H9 (cell line): ENCODE results near the gene FMN1. TPM values are rescaled to one million over a fixed set of nuclear protein-coding genes. Genes with fewer than 3 reads are reported as not detected.

Experiments
- DNase-seq: peaks from one replicate; pipeline ENCODE4 v3.0.0-alpha.2; 2017
- H2AFZ ChIP-seq: one replicate; pipeline ENCODE4 v1.6.1; 2013; ENCODE audit warnings: mild to moderate bottlenecking, low read length, control low read depth, moderate library complexity
- H2AK5ac ChIP-seq: 2 replicates; pipeline ENCODE4 v1.6.1; 2013; ENCODE audit warnings: low read length, control low read depth, mixed read lengths; ENCODE audit not compliant: insufficient read length
- H2BK120ac ChIP-seq: one replicate; pipeline ENCODE4 v1.6.1; 2013; ENCODE audit warnings: low read depth, mild to moderate bottlenecking, low read length, control low read depth, inconsistent platforms; ENCODE audit not compliant: poor library complexity, severe bottlenecking
- H2BK12ac ChIP-seq: 2 replicates; pipeline ENCODE4 v1.6.1; 2013; ENCODE audit warnings: low read length, control low read depth, mixed read lengths, low read depth; ENCODE audit not compliant: insufficient read length
- H2BK15ac ChIP-seq: 2 replicates; pipeline ENCODE4 v1.6.1; 2013; ENCODE audit warnings: low read depth, low read length, control low read depth
- H2BK20ac ChIP-seq: one replicate; pipeline ENCODE4 v1.6.1; 2013; ENCODE audit warnings: low read depth, mild to moderate bottlenecking, low read length, control low read depth, inconsistent platforms; ENCODE audit not compliant: poor library complexity, severe bottlenecking
- H2BK5ac ChIP-seq: 2 replicates; pipeline ENCODE4 v1.6.1; 2013; ENCODE audit warnings: low read length, control low read depth, mixed read lengths; ENCODE audit not compliant: insufficient read length
- H3K14ac ChIP-seq: 2 replicates; pipeline ENCODE4 v1.6.1; 2013; ENCODE audit warnings: low read length, control low read depth; ENCODE audit not compliant: insufficient read depth
- H3K18ac ChIP-seq: 2 replicates; pipeline ENCODE4 v1.6.1; 2013; ENCODE audit warnings: low read depth, mild to moderate bottlenecking, mixed read lengths, low read length, control low read depth; ENCODE audit not compliant: insufficient read length
- H3K23ac ChIP-seq: 2 replicates; pipeline ENCODE4 v1.6.1; 2013; ENCODE audit warnings: low read length, control low read depth, mixed read lengths, low read depth; ENCODE audit not compliant: insufficient read length
- H3K23me2 ChIP-seq: 2 replicates; pipeline ENCODE4 v1.6.1; 2013; ENCODE audit warnings: low read depth, mild to moderate bottlenecking, mixed read lengths, low read length, control low read depth; ENCODE audit not compliant: insufficient read length, poor library complexity, severe bottlenecking
- H3K27ac ChIP-seq: 2 replicates; pipeline ENCODE4 v1.5.1; 2013; ENCODE audit warnings: low read length, control low read depth, mixed read lengths, low read depth; ENCODE audit not compliant: insufficient read length
- H3K27me3 ChIP-seq: 2 replicates; pipeline ENCODE4 v1.6.1; 2013; ENCODE audit warnings: low read length, control low read depth, inconsistent platforms; ENCODE audit not compliant: insufficient read depth
- H3K4ac ChIP-seq: 2 replicates; pipeline ENCODE4 v1.6.1; 2013; ENCODE audit warnings: low read depth, mild to moderate bottlenecking, control low read depth, inconsistent platforms, low read length, moderate library complexity
- H3K4me1 ChIP-seq: 2 replicates; pipeline ENCODE4 v1.6.1; 2013; ENCODE audit warnings: low read length, control low read depth, inconsistent platforms; ENCODE audit not compliant: insufficient read depth
- H3K4me2 ChIP-seq: 2 replicates; pipeline ENCODE4 v1.6.1; 2013; ENCODE audit warnings: low read length, control low read depth, mixed read lengths; ENCODE audit not compliant: insufficient read length, insufficient read depth
- H3K56ac ChIP-seq: 2 replicates; pipeline ENCODE4 v1.6.1; 2013; ENCODE audit warnings: low read depth, mild to moderate bottlenecking, mixed read lengths, low read length, control low read depth; ENCODE audit not compliant: insufficient read length
- H3K79me1 ChIP-seq: 2 replicates; pipeline ENCODE4 v1.6.1; 2013; ENCODE audit warnings: low read depth, mild to moderate bottlenecking, moderate library complexity, low read length, control low read depth, inconsistent platforms; ENCODE audit not compliant: insufficient read depth, poor library complexity, severe bottlenecking
- H3K79me2 ChIP-seq: 2 replicates; pipeline ENCODE4 v1.6.1; 2013; ENCODE audit warnings: low read length, control low read depth, inconsistent platforms; ENCODE audit not compliant: insufficient read depth
- H3K9ac ChIP-seq: 2 replicates; pipeline ENCODE4 v1.6.1; 2013; ENCODE audit warnings: low read length, control low read depth, mixed read lengths; ENCODE audit not compliant: insufficient read length; ENCODE audit errors: extremely low read depth
- H3K9me3 ChIP-seq: one replicate; pipeline ENCODE4 v1.6.1; 2013; ENCODE audit warnings: low read depth, low read length, inconsistent platforms; ENCODE audit not compliant: control insufficient read depth
- H3T11ph ChIP-seq: one replicate; pipeline ENCODE4 v1.6.1; 2013; ENCODE audit warnings: mild to moderate bottlenecking, low read length, control low read depth, inconsistent platforms
- H4K20me1 ChIP-seq: one replicate; pipeline ENCODE4 v1.6.1; 2013; ENCODE audit not compliant: control insufficient read depth, insufficient read length, insufficient read depth
- H4K5ac ChIP-seq: 2 replicates; pipeline ENCODE4 v1.6.1; 2013; ENCODE audit warnings: low read depth, mild to moderate bottlenecking, mixed read lengths, low read length, control low read depth; ENCODE audit not compliant: insufficient read length
- H4K8ac ChIP-seq: replicated peaks from 2 replicates; pipeline ENCODE4 v1.6.1; 2013; ENCODE audit warnings: low read length, control low read depth, mixed read lengths, low read depth; ENCODE audit not compliant: insufficient read length
- H4K91ac ChIP-seq: 2 replicates; pipeline ENCODE4 v1.6.1; 2013; ENCODE audit warnings: low read depth, mild to moderate bottlenecking, moderate library complexity, mixed read lengths, low read length, control low read depth; ENCODE audit not compliant: insufficient read length
- H3K27ac Mint-ChIP-seq, 3 experiments: 2 replicates in 2 of 3; 3 replicates in 1 of 3; pipeline ENCODE4 v1.8.0; 2020 to 2021; ENCODE audit warnings: mixed read lengths in 3 of 3, mild to moderate bottlenecking in 1 of 3, moderate library complexity in 1 of 3
- H3K27me3 Mint-ChIP-seq: 2 replicates; pipeline ENCODE4 v1.8.0; 2021; ENCODE audit warnings: low read depth, mild to moderate bottlenecking, moderate library complexity, mixed read lengths
- H3K36me3 Mint-ChIP-seq, 3 experiments: 2 replicates in 2 of 3; 3 replicates in 1 of 3; pipeline ENCODE4 v1.8.0; 2020 to 2021; ENCODE audit warnings: low read depth in 3 of 3, mixed read lengths in 3 of 3; ENCODE audit not compliant: insufficient read depth in 1 of 3
- H3K4me1 Mint-ChIP-seq, 2 experiments: 2 replicates each; pipeline ENCODE4 v1.8.0; 2020; ENCODE audit warnings: mixed read lengths in 2 of 2
- H3K4me3 Mint-ChIP-seq, 2 experiments: 2 replicates in 1 of 2; 3 replicates in 1 of 2; pipeline ENCODE4 v1.8.0; 2020 to 2021; ENCODE audit warnings: mild to moderate bottlenecking in 2 of 2, mixed read lengths in 2 of 2, moderate library complexity in 1 of 2
- H3K9me3 Mint-ChIP-seq, 2 experiments: 2 replicates in 1 of 2; 3 replicates in 1 of 2; pipeline ENCODE4 v1.8.0; 2020; ENCODE audit warnings: mild to moderate bottlenecking in 2 of 2, mixed read lengths in 2 of 2, moderate library complexity in 1 of 2
- WGBS: extraction: QIAGEN DNeasy Blood & Tissue Kit; methylation state at CpG from one replicate; pipeline ENCODE4 v1.1.7; 2013; ENCODE audit warnings: missing lambda C conversion rate, low lambda C conversion rate, mixed read lengths; ENCODE audit not compliant: insufficient read length; ENCODE audit errors: extremely low coverage; 5-methylcytosine and 5-hydroxymethylcytosine counted together
- total RNA-seq: library from RNA; stranded (reverse); gene quantifications from 2 replicates; pipeline ENCODE4 v1.2.1, GENCODE V29; 2021
- TF ChIP-seq, protein P1 (sequence below): fragments of 200-600 bp; sonication (generic); conservative IDR thresholded peaks from 3 replicates; pipeline ENCODE4 v1.8.0; 2021; ENCODE audit warnings: antibody characterized with exemption, mild to moderate bottlenecking

FMN1 gene
- total RNA-seq, 1 experiment from 2014 or later, result 1.9 TPM

GRCh38 chr15:32882955-32883354 lies 311.6 kb downstream of the FMN1 start:
- Histone ChIP-seq H4K91ac (no peak overlapping the region), H3K27me3 (no peaks in the 10 kb centered on the region), H2BK5ac (no peak overlapping the region), H2BK120ac (no peak overlapping the region), H3K27ac (no peak overlapping the region), H3K4me2 (no peak overlapping the region), H3K23ac (no peak overlapping the region), H4K5ac (no peak overlapping the region), H3K79me1 (no peaks in the 10 kb centered on the region), H3K14ac (no peak overlapping the region), H4K20me1 (no peaks in the 10 kb centered on the region), H4K8ac (no peak overlapping the region), H3K9ac (no peak overlapping the region), H2BK12ac (no peak overlapping the region), H3K23me2 (no peaks in the 10 kb centered on the region), H2BK15ac (no peak overlapping the region), H3K4me1 (no peaks in the 10 kb centered on the region; the same call in 1 of the 2 replicates), H3K9me3 (no peaks in the 10 kb centered on the region), H2BK20ac (no peak overlapping the region), H2AK5ac (no peak overlapping the region), H3K18ac (no peak overlapping the region), H3T11ph (no peak overlapping the region), H3K79me2 (no peaks in the 10 kb centered on the region), H2AFZ (no peak overlapping the region), H3K56ac (no peak overlapping the region), H3K4ac (no peak overlapping the region)
- no CpG with 5 or more reads among the region's 4 CpGs for WGBS
- H3K27ac Mint-ChIP-seq, result no peak overlapping the region; a peak in 1 of 7 replicates
- no peak for DNase-seq
- H3K4me1 Mint-ChIP-seq, result peaks cover 13 to 17% of the 10 kb centered on the region in 2 experiments
- H3K36me3 Mint-ChIP-seq, result no peaks in the 10 kb centered on the region
- H3K9me3 Mint-ChIP-seq, result no peaks in the 10 kb centered on the region
- no peaks in the 10 kb centered on the region for H3K27me3 Mint-ChIP-seq
- TF ChIP-seq, protein P1, sequence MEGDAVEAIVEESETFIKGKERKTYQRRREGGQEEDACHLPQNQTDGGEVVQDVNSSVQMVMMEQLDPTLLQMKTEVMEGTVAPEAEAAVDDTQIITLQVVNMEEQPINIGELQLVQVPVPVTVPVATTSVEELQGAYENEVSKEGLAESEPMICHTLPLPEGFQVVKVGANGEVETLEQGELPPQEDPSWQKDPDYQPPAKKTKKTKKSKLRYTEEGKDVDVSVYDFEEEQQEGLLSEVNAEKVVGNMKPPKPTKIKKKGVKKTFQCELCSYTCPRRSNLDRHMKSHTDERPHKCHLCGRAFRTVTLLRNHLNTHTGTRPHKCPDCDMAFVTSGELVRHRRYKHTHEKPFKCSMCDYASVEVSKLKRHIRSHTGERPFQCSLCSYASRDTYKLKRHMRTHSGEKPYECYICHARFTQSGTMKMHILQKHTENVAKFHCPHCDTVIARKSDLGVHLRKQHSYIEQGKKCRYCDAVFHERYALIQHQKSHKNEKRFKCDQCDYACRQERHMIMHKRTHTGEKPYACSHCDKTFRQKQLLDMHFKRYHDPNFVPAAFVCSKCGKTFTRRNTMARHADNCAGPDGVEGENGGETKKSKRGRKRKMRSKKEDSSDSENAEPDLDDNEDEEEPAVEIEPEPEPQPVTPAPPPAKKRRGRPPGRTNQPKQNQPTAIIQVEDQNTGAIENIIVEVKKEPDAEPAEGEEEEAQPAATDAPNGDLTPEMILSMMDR, result no peak
- no peak overlapping the region for H3K4me3 Mint-ChIP-seq
